ENCODE results near the gene SETD3. TPM values are rescaled to one million over a fixed set of nuclear protein-coding genes. Genes with fewer than 3 reads are reported as not detected.

The SETD3 gene
- total RNA-seq, 1 donor from 2014 or later, result 101 TPM

- DNase-seq (ENCODE audit: low spot score), result no peak
Measured at GRCh38 chr14:99497894-99498293, 17.2 kb upstream of the SETD3 start.

DNA sequence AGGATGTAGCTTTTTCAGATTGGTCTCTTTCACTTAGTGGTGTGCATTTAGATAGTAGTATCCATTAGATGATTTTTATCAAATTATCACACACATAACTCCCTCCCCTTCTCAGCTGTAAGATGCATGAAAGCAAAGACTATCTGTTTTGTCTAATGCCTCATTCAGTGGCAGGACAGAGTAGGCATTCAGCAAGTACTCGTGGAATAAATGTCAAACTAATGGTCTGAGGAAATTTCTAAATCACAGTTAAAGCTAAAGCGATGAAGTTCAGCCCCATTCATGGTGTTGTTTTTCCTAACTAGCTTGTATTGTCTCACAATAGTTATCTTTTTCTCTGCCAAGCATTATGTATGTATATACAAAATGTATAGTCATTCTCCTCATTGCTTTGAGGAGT is 16.7 kb upstream of the SETD3 start:
- DNase-seq (ENCODE audit: low spot score), result no peak

DNA sequence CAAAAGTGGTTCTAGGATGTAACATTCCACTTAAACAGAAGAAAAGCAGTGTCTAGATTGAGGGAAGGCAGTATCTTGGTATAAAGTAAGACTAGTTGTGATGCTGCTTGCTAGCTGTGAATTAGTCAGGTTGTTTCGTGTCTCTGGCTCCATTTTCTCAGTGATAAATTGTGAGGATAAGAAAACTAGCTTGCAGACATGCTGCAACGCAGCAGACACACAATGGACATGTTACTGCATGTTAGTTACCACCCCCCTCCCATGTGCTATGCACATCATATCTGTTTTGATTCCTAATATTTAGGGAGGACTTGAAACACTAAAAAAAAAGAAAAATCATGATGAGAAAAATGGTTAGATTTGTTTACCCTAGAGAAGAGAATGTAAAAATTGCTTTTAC is 3.4 kb upstream of the SETD3 start:
- DNase-seq (ENCODE audit: low spot score), result peak; percentile 12

DNA sequence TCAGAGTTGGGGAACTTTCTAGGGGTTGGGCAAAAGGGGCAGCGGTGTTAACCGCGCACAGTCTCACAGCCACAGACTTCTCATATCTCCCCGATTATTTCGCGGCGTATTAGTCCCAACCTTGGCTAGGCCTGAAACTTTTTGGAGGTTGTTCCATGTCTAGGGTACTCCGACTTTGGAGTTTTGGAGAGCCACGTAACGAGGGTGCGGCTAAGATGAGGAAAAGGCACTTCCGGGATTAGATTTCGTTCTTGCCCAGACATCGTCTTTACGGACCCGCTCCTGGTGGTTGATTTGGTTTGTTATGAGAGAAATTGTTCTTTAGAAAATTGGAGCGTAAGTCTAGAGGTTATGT is 1.1 kb upstream of the SETD3 start:
- peak; percentile 56 for DNase-seq (ENCODE audit: low spot score)

- peak; percentile 100 for DNase-seq (ENCODE audit: low spot score)
Measured at GRCh38 chr14:99480917-99481744, 472 bp upstream of the SETD3 start, which contains the start of gene CCNK. Gene CCNK, plus strand, starts transcription at chr14:99481409. Its CDS starts 11,269 bp downstream, at chr14:99492678.

- no peak for DNase-seq (ENCODE audit: low spot score)
Measured at GRCh38 chr14:99479160-99479905, 1.3 kb downstream of the SETD3 start.

- no peak for DNase-seq (ENCODE audit: low spot score)
Measured at GRCh38 chr14:99478128-99478527, 2.5 kb downstream of the SETD3 start.

DNA sequence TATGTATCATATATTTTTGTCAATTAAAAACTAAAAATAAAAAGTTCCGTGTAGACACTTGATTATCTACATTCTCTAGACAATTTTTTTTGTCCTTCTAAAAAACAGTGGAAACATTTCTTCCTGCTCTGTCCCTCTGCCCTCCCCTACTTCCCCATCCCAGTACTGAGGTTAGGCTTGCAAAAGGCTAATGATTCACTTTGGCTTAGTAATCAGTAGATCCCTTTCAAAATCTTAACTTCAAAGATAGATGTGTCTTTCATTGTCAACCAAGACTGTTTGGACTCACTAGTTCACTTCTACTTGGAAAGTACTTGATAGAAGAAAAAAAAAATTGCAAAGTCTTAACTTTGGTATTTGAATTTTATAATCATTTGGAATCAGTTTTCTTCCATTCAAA is 3.8 kb downstream of the SETD3 start:
- DNase-seq (ENCODE audit: low spot score), result no peak

- DNase-seq (ENCODE audit: low spot score), result no peak
Measured at GRCh38 chr14:99475660-99476059, 5.0 kb downstream of the SETD3 start.

GRCh38 chr14:99475179-99475578 is 5.5 kb downstream of the SETD3 start:
- no peak for DNase-seq (ENCODE audit: low spot score)

- DNase-seq (ENCODE audit: low spot score), result no peak
Measured at GRCh38 chr14:99473458-99473857, 7.2 kb downstream of the SETD3 start.

GRCh38 chr14:99472937-99473336 is 7.7 kb downstream of the SETD3 start:
- DNase-seq (ENCODE audit: low spot score), result no peak

DNA sequence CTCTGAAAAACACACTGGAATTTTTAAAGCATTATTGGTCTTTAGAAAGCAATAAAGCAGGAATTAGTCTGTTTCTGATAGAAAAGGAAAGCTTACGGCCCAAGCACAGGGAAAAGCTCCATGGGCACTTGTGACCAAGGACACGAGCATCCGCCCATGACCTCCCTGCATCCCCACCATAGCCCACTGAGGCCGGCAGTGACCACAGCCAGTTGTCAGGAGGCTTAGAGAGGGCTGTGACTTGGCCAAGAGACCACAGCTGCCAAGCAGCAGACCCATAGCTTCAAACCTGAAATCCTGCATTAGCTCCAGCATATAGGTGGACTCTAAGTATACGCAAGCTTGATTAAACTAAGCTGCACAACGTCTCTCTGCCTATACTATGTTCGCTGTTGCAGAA is 8.9 kb downstream of the SETD3 start:
- no peak for DNase-seq (ENCODE audit: low spot score)

- no peak for DNase-seq (ENCODE audit: low spot score)
Measured at GRCh38 chr14:99468836-99469592, 11.6 kb downstream of the SETD3 start.

GRCh38 chr14:99468081-99468480 is 12.6 kb downstream of the SETD3 start:
- no peak for DNase-seq (ENCODE audit: low spot score)

- DNase-seq (ENCODE audit: low spot score), result peak; percentile 65
Measured at GRCh38 chr14:99467336-99468078, 13.2 kb downstream of the SETD3 start.

GRCh38 chr14:99466758-99467157 is 13.9 kb downstream of the SETD3 start:
- no peak for DNase-seq (ENCODE audit: low spot score)

DNA sequence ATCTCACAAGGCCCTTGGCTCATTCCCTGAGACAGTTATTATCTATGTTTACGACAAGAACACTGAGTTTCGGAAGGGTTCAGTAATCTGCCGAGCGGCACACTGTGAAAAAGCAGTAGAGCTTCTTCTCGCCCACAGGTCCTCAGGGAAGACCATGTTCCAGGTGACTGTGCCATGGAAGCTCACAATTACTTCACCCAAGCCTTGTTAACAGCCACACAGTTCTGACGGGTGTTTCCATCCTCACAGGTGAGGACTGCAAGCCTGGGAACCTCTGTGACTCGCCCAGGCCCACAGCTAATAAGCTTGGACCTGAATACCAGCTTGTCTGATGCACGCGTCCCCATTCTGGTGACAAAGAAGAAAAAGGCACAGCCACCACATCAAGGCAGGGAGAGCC is 15.4 kb downstream of the SETD3 start:
- no peak for DNase-seq (ENCODE audit: low spot score)

- no peak for DNase-seq (ENCODE audit: low spot score)
Measured at GRCh38 chr14:99463974-99464373, 16.7 kb downstream of the SETD3 start.

DNA sequence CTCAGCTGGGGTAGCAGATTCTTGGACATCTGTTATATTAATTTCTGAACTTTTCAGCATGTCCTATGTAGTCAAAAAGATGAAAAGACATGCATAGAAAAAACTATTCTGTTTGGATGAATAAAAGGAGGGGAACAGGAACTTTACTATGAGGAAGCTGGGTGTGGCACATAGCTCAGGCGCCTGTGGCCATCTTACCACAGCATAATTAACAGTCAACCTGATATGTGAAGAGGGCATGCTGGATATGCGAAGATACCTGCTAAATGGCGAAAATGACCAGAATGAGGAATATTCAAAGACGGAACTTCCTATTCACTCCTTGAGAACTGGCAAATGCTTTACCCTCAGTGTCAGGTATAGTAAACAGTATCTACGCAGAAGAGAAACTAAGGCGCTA is 18.4 kb downstream of the SETD3 start:
- no peak for DNase-seq (ENCODE audit: low spot score)

DNA sequence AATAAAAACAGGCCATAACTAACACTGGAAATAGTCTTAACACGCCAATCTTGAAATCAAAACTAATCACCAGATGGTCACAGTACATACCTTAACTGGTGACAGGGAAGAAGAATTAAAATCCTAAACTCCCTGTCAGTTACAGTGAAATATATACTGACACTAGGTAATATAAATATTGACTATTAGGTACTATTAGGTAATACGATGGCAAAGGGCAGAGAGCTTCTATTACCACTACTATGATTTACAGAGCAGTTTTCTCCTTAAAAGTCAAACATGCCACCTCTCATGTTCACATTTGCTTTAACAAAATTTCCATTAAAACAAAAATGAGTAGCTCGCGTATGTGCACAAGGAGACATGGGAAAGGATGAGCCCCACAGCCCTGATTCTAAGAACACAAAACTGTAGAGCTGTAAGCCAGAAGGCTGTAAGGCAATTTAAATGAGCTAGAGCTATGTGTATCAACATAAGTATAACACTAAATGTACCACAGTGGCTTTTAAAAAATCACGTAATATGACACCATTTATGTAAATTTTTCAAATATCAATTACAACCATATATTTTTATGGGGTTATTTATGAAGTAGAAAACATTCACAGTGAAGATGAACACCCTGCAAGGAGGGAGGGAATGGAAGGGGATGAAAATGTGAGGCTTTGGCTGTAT is 19.1 kb downstream of the SETD3 start:
- no peak for DNase-seq (ENCODE audit: low spot score)
